ES-I3 (cell line): ENCODE measurements around the gene VEZT.
"Not testable (repeated sequence)": the region's sequence is repeated elsewhere in the genome, so short reads cannot be mapped to it uniquely, and the experiment has no call there.

Experiments
- H3K36me3 ChIP-seq: 2 replicates; pipeline ENCODE4 v1.6.1; 2013; ENCODE audit warnings: mild to moderate bottlenecking, low read length, control low read depth, moderate library complexity; ENCODE audit not compliant: insufficient read depth
- H3K4me1 ChIP-seq: 2 replicates; pipeline ENCODE4 v1.6.1; 2013; ENCODE audit warnings: mild to moderate bottlenecking, control low read depth, low read length; ENCODE audit not compliant: insufficient read depth
- H3K9ac ChIP-seq: 2 replicates; pipeline ENCODE4 v1.6.1; 2013; ENCODE audit warnings: low read depth, mild to moderate bottlenecking, low read length, moderate library complexity
- H3K9me3 ChIP-seq: 2 replicates; pipeline ENCODE4 v1.6.1; 2013; ENCODE audit warnings: mild to moderate bottlenecking, low read length, moderate library complexity; ENCODE audit not compliant: control insufficient read depth, insufficient read depth

Gene VEZT

DNA sequence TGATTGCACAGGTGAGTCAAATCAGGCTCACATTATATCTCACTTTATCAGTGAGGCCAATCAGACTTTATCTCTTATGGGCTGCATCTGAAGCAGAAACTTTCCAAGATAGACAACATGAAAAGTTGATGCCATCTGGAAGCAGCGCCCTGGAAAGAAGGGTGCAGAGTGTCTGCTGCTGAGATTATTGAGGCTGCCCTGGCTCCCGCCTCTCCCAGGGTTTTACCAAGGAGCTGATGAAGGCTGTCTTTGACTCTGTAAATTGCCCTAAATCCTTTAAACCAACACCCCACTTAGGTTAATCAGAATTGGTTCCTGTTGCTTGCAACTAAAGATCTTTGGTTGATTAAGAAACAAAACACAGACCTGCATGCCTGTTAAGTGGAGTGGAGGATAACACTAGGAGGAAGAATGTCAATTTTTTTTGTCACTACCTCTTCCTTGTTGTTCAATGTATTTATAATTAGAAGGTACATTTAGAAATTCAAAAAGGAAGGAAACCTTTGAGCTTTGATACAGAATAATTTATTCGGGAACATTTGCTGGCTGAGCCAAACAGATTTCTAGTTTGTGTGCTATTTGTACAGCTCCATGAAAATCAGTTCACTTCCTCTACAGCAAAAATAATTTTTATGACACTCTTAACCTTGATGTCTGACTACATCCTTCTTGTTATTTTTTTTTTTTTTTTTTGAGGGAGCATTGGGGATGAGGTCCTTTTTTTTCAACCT is 104.1 kb downstream of the VEZT start:
- Histone ChIP-seq H3K9ac (no peak overlapping the region), H3K36me3 (no peaks in the 10 kb centered on the region), H3K4me1 (no peaks in the 10 kb centered on the region), H3K9me3 (no peaks in the 10 kb centered on the region)

- H3K36me3 ChIP-seq, result no peaks in the 10 kb centered on the region
- no peak overlapping the region for H3K9ac ChIP-seq
- no peaks in the 10 kb centered on the region for H3K9me3 ChIP-seq
- no peaks in the 10 kb centered on the region for H3K4me1 ChIP-seq
These were observed 104.7 kb downstream of the VEZT start for GRCh38 chr12:95322326-95322725.

DNA sequence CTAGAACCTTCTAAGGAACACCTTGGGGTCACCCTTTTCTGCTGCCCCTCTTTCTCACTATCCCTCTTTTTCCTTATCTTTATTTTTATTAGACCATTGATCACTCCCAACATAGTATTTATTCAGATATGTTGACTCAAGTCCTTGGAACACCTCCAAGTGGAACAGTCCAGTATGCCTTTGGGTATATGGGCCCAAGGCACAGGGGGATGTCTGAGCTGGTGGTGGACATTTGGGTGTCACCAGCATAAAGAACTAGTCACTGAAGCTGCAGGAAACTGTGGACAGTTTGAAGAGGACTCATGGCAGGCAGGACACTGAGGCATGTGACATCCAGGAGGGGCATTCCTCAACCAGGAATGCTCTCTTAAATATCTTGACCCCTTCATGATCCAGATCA is 105.6 kb downstream of the VEZT start:
- Histone ChIP-seq H3K4me1 (no peaks in the 10 kb centered on the region), H3K36me3 (no peaks in the 10 kb centered on the region), H3K9me3 (no peaks in the 10 kb centered on the region), H3K9ac (no peak overlapping the region)

DNA sequence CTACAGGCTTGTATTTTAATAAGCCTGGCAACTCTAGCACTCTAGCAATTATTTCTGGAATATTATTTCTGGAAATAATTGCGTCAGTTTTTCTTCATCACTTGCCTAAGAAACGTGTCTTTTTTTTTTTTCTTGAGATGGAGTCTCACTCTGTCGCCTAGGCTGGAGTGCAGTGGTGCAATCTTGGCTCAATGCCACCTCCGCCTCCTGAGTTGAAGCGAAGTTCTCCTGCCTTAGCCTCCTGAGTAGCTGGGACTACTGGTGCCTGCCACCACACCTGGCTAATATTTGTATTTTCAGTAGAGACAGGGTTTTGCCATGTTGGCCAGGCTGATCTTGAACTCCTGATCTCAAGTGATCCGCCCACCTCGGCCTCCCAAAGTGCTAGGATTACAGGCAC is 106.6 kb downstream of the VEZT start:
- not testable (repeated sequence) for H3K4me1 ChIP-seq, H3K9me3 ChIP-seq, H3K9ac ChIP-seq, H3K36me3 ChIP-seq

DNA sequence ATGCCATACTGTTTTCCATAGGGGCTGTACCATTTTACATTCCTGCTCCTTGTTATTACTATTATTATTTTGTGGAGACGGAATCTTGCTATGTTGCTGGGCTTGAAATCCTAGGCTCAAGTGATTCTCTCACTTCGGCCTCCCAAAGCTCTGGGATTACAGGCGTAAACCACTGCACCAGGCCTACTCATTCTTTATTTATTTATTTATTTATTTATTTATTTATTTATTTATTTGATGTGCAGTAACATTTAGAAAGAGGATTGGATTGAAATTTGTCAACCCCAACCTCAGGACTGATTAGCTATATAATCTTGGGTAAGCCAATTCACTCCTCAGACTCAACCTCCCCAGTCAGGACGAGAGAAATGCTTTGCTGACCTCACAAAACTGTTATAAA is 107.9 kb downstream of the VEZT start:
- no peaks in the 10 kb centered on the region for H3K9me3 ChIP-seq
- H3K36me3 ChIP-seq, result no peaks in the 10 kb centered on the region
- no peaks in the 10 kb centered on the region for H3K4me1 ChIP-seq
- H3K9ac ChIP-seq, result no peak overlapping the region

GRCh38 chr12:95326445-95326844 is 108.8 kb downstream of the VEZT start:
- Histone ChIP-seq H3K4me1 (no peaks in the 10 kb centered on the region), H3K9ac (no peak overlapping the region), H3K9me3 (no peaks in the 10 kb centered on the region), H3K36me3 (no peaks in the 10 kb centered on the region)

DNA sequence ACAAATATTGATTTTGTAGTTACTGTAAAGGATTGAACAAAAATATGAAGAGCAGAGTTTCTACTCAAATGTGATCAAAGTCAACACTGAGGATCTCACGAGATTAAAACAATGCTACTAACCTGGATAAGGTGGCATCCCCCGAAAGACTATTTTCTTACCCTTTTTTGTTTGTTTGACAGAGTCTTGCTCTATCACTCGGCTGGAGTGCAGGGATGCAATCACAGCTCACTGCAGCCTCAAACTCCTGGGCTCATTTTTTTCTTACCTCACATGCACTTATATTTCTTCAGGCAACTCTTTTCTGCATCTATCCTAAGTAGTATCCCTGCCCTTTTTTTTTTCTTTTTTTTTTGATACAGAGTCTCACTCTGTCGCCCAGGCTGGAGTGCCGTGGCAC is 109.2 kb downstream of the VEZT start:
- H3K9me3 ChIP-seq, result no peaks in the 10 kb centered on the region
- H3K36me3 ChIP-seq, result no peaks in the 10 kb centered on the region
- H3K4me1 ChIP-seq, result no peaks in the 10 kb centered on the region
- H3K9ac ChIP-seq, result no peak overlapping the region

GRCh38 chr12:95328708-95329107 is 111.1 kb downstream of the VEZT start:
- no peaks in the 10 kb centered on the region for H3K4me1 ChIP-seq
- no peaks in the 10 kb centered on the region for H3K9me3 ChIP-seq
- H3K9ac ChIP-seq, result no peak overlapping the region
- H3K36me3 ChIP-seq, result no peaks in the 10 kb centered on the region

DNA sequence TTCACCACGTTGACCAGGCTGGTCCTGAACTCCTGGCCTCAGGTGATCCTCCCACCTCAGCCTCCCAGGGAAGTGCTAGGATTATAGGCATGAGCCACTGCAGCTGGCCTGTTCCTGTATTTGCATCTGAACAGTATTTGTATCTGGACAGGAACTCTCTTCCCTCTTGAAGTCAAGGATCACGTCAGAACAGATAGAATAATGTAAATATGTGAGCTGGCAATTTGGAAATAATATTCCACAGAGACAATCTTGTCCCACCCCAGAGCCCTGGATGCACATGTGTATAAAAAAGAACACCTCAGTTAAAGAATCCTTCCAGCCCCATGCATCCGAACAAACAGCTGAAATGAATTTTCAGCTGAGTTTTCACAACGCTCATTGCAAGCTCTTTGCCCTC is 118.3 kb downstream of the VEZT start:
- H3K9me3 ChIP-seq, result no peaks in the 10 kb centered on the region
- no peak overlapping the region for H3K9ac ChIP-seq
- no peaks in the 10 kb centered on the region for H3K36me3 ChIP-seq
- peaks cover 7% of the 10 kb centered on the region; the same call in 1 of the 2 replicates for H3K4me1 ChIP-seq

- H3K36me3 ChIP-seq, result no peaks in the 10 kb centered on the region
- H3K4me1 ChIP-seq, result peaks cover 7% of the 10 kb centered on the region; the same call in 1 of the 2 replicates
- H3K9ac ChIP-seq, result no peak overlapping the region
- no peaks in the 10 kb centered on the region for H3K9me3 ChIP-seq
These were observed 118.9 kb downstream of the VEZT start for GRCh38 chr12:95336387-95337067.

GRCh38 chr12:95337146-95337545 is 119.5 kb downstream of the VEZT start:
- no peak overlapping the region for H3K9ac ChIP-seq
- H3K4me1 ChIP-seq, result peaks cover 7% of the 10 kb centered on the region; the same call in 1 of the 2 replicates
- H3K36me3 ChIP-seq, result no peaks in the 10 kb centered on the region

DNA sequence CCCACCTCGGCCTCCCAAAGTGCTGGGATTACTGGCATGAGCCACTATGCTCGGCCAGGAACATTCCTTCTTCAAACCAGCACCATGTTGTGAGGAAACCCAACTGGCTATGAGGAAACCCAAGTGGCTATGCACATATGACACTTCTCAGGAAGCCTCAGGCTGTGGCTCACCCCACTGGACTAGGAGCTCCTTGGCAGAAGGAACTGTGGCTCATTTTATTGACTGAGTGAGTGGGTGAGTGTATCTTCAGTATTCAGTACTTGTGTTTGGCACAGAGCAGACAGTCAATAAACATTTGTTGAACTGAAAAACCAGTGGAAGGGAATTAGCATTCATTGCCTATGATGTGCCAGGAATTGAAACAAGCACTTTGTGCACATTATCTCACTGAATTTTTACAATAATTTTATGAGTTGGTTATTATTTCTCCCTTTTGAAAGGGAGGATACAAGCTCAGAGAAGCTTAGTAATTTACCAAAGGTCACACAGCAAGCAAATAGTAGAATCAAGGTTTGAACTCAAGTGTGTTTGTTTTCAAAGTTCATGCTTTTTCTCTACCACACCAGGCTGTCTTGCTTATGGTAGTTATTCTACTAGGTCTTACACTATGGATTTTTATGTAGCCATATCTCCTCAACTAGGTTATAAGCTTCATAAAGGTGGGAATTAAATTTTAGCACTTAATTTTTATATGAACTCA is 121.6 kb downstream of the VEZT start:
- H3K4me1 ChIP-seq, result peaks cover 7% of the 10 kb centered on the region; the same call in 1 of the 2 replicates
- no peaks in the 10 kb centered on the region for H3K9me3 ChIP-seq
- no peak overlapping the region for H3K9ac ChIP-seq
- H3K36me3 ChIP-seq, result no peaks in the 10 kb centered on the region

More at GRCh38 chr12:95337146-95337545, 119.5 kb downstream of the VEZT start:
- H3K9me3 ChIP-seq, result no peaks in the 10 kb centered on the region

DNA sequence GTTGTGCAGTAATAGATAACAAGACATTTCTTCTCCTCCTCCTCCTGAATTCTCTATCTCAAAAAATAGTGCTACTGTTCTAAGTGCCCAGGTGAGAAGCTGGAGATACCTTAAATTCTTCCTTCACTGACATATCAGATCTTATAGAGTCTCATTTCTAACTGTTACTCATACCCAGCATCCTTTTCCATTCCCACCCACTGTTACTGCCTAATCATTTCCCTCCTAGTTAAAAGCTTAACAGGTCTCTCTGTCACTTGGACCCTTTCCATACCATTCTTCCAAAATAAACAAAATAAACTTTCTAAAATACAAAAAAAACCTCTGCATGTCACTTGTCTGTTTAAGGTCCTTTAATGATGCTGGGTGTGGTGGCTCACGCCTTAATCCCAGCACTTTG is 124.4 kb downstream of the VEZT start:
- no peaks in the 10 kb centered on the region for H3K36me3 ChIP-seq
- no peak overlapping the region for H3K9ac ChIP-seq
- H3K4me1 ChIP-seq, result no peaks in the 10 kb centered on the region
- no peaks in the 10 kb centered on the region for H3K9me3 ChIP-seq

GRCh38 chr12:95343461-95344230 is 126.0 kb downstream of the VEZT start:
- no peaks in the 10 kb centered on the region for H3K4me1 ChIP-seq
- no peaks in the 10 kb centered on the region for H3K9me3 ChIP-seq
- no peak overlapping the region for H3K9ac ChIP-seq

More at GRCh38 chr12:95343461-95344230, 126.0 kb downstream of the VEZT start:
- no peaks in the 10 kb centered on the region for H3K36me3 ChIP-seq
